HepG2 (cell line): ENCODE measurements around the gene CDK2AP2. TPM values are rescaled to one million over a fixed set of nuclear protein-coding genes. Genes with fewer than 3 reads are reported as not detected.

Experiments used
- ATAC-seq: fragments of 200-7000 bp; cut with Tn5 transposase; 3 replicates; pipeline ENCODE4 v1.9.1; 2020; ENCODE audit warnings: mild to moderate bottlenecking, moderate library complexity
- BruUV-seq: library from RNA; stranded (reverse); fragments of 400-500 nt; replicated peaks from 2 replicates; lab custom pipeline; 2021; lab: Mats Ljungman, UMichigan
- CTCF ChIA-PET: fragments of 300-600 bp; formaldehyde crosslinking; extraction: SDS; loops from one replicate; lab custom pipeline; 2021; ENCODE audit warnings: low total read pairs, inconsistent platforms, low intra/inter-chr PET ratio; lab: Yijun Ruan, JAX
- POLR2A ChIA-PET: fragments of 350-600 bp; sonication (Branson Sonifier 250); formaldehyde crosslinking; loops from one replicate; lab custom pipeline; 2020; ENCODE audit warnings: antibody characterized with exemption, inconsistent platforms; lab: Yijun Ruan, JAX
- DNase-seq: peaks from one replicate; pipeline ENCODE4 v3.0.0-alpha.2; 2015; ENCODE audit warnings: low spot score
- FAIRE-seq: peaks from 3 replicates; lab custom pipeline; 2011; peaks lifted over from hg19 to GRCh38; lab: Jason Lieb, UNC
- H2AFZ ChIP-seq: one replicate; pipeline ENCODE4 v1.6.1; 2011; ENCODE audit warnings: low read length, inconsistent platforms
- H3K27ac ChIP-seq: fragments of 300-600 bp; 3 replicates; pipeline ENCODE4 v1.8.0; 2011; ENCODE audit warnings: mixed run types, mild to moderate bottlenecking, mixed read lengths, low read length, inconsistent platforms; ENCODE audit not compliant: insufficient read depth; ENCODE audit errors: extremely low read length
- H3K27me3 ChIP-seq, 2 experiments: fragments of 200-600 bp in 1 of 2; 2 replicates in 1 of 2; 3 replicates in 1 of 2; pipeline versions ENCODE4 v1.6.0 to v1.8.0; 2011; ENCODE audit warnings: low read length in 2 of 2, mild to moderate bottlenecking in 2 of 2, moderate library complexity in 2 of 2, inconsistent platforms in 1 of 2; ENCODE audit not compliant: insufficient read depth in 2 of 2, control insufficient read depth in 1 of 2
- H3K36me3 ChIP-seq, 2 experiments: fragments of 200-600 bp in 1 of 2; replicated peaks in 1 of 2; 2 replicates in 1 of 2; 3 replicates in 1 of 2; pipeline versions ENCODE4 v1.5.1 to v1.8.0; 2011; ENCODE audit warnings: low read length in 2 of 2, inconsistent platforms in 1 of 2; ENCODE audit not compliant: insufficient read depth in 2 of 2, control insufficient read depth in 1 of 2
- H3K4me1 ChIP-seq: 2 replicates; pipeline ENCODE4 v1.5.1; 2012; ENCODE audit warnings: low read length, inconsistent platforms; ENCODE audit not compliant: insufficient read depth
- H3K4me2 ChIP-seq: 2 replicates; pipeline ENCODE4 v1.6.0; 2011; ENCODE audit warnings: low read depth, low read length, inconsistent platforms
- H3K4me3 ChIP-seq, 3 experiments: fragments of 200-600 bp in 1 of 3; sonication (generic), shearing (Covaris generic) in 1 of 3; replicated peaks in 1 of 3; 2 replicates each; pipeline ENCODE4 v1.5.1; 2011 to 2016; ENCODE audit warnings: low read length in 3 of 3, inconsistent platforms in 2 of 3, low read depth in 2 of 3, mild to moderate bottlenecking in 2 of 3, control low read depth in 1 of 3, mixed read lengths in 1 of 3; ENCODE audit not compliant: insufficient read depth in 1 of 3
- H3K79me2 ChIP-seq: one replicate; pipeline ENCODE4 v1.6.1; 2011; ENCODE audit warnings: low read length, inconsistent platforms; ENCODE audit not compliant: insufficient read depth
- H3K9ac ChIP-seq: 2 replicates; pipeline ENCODE4 v1.6.0; 2011; ENCODE audit warnings: mild to moderate bottlenecking, low read depth, low read length, inconsistent platforms; ENCODE audit not compliant: insufficient read depth
- H3K9me3 ChIP-seq: 2 replicates; pipeline ENCODE4 v1.5.1; 2012; ENCODE audit warnings: mild to moderate bottlenecking, low read length
- H4K20me1 ChIP-seq: 2 replicates; pipeline ENCODE4 v1.6.0; 2011; ENCODE audit warnings: inconsistent platforms, mild to moderate bottlenecking, low read length, moderate library complexity; ENCODE audit not compliant: insufficient read depth
- BHLHE40 ChIP-seq: IDR thresholded peaks from 2 replicates; pipeline ENCODE4 v1.6.1; 2011; ENCODE audit warnings: low read length, improper control_type of control experiment
- CBX5 ChIP-seq: sonication (generic); formaldehyde crosslinking; IDR thresholded peaks from 2 replicates; pipeline ENCODE4 v1.4.0; 2020; ENCODE audit warnings: missing genetic modification reagents, borderline replicate concordance
- CTCF ChIP-seq: sonication (generic); formaldehyde crosslinking; IDR thresholded peaks from 2 replicates; pipeline ENCODE4 v1.5.0; 2020; ENCODE audit warnings: mild to moderate bottlenecking, missing genetic modification reagents, moderate library complexity
- NFYB ChIP-seq: sonication (generic); formaldehyde crosslinking; IDR thresholded peaks from 2 replicates; pipeline ENCODE4 v1.4.0; 2020; ENCODE audit warnings: missing genetic modification reagents
- NFYC ChIP-seq: IDR thresholded peaks from 2 replicates; pipeline ENCODE4 v1.6.1; 2016; ENCODE audit warnings: missing genetic modification reagents, missing compliant biosample characterization
- PBX2 ChIP-seq: IDR thresholded peaks from 2 replicates; pipeline ENCODE4 v1.6.1; 2016; ENCODE audit warnings: control low read depth
- PHF5A ChIP-seq: IDR thresholded peaks from one replicate; pipeline ENCODE4 v1.6.1; 2018; ENCODE audit warnings: low read depth, missing genetic modification reagents; ENCODE audit not compliant: unreplicated experiment
- SALL1 ChIP-seq: sonication (generic); formaldehyde crosslinking; IDR thresholded peaks from 2 replicates; pipeline ENCODE4 v1.8.0; 2022; ENCODE audit warnings: mild to moderate bottlenecking, missing genetic modification reagents
- USF2 ChIP-seq, 2 experiments: sonication (generic) in 1 of 2; formaldehyde crosslinking in 1 of 2; IDR thresholded peaks; 2 replicates each; pipeline versions ENCODE4 v1.5.1 to v1.6.1; 2011 to 2020; ENCODE audit warnings: borderline replicate concordance in 1 of 2, low read depth in 1 of 2, low read length in 1 of 2, mild to moderate bottlenecking in 1 of 2, missing genetic modification reagents in 1 of 2, moderate library complexity in 1 of 2
- ZFX ChIP-seq: sonication (generic); formaldehyde crosslinking; IDR thresholded peaks from 2 replicates; pipeline ENCODE4 v1.4.0; 2020; ENCODE audit warnings: mild to moderate bottlenecking, low read depth, missing genetic modification reagents, moderate library complexity
- ZNF530 ChIP-seq: sonication (generic); formaldehyde crosslinking; IDR thresholded peaks from 2 replicates; pipeline ENCODE4 v1.5.0; 2020; ENCODE audit warnings: low read depth, mild to moderate bottlenecking, missing genetic modification reagents
- ZXDC ChIP-seq: sonication (generic); formaldehyde crosslinking; IDR thresholded peaks from 2 replicates; pipeline ENCODE4 v1.5.0; 2020; ENCODE audit warnings: mild to moderate bottlenecking, missing genetic modification reagents
- WGBS: methylation state at CpG from one replicate; pipeline ENCODE4 v1.1.6; 2017; ENCODE audit warnings: low lambda C conversion rate; 5-methylcytosine and 5-hydroxymethylcytosine counted together
- in situ Hi-C: cut with HindIII; loops from 2 replicates; pipeline ENCODE4 v1.10.0; 2017; ENCODE audit warnings: low pct_unique_long_range_greater_than_20kb; ENCODE audit not compliant: extremely low pct_ligation_motif_present
- intact Hi-C: fragments of 100-400 bp; cut with micrococcal nuclease; formaldehyde crosslinking; loops from one replicate; pipeline ENCODE4 v1.10.0; 2022; ENCODE audit not compliant: unreplicated experiment
- polyA plus RNA-seq, 8 experiments: library from polyadenylated mRNA; depleted of rRNA in 3 of 8; stranded (reverse) in 7 of 8; unstranded in 1 of 8; fragments of >200 nt; fragmentation: Illumina TruSeq in 4 of 8; extraction: Trizol in 4 of 8; gene quantifications; 2 replicates each; pipeline versions ENCODE4 v1.2.1 to v1.2.3, GENCODE V29; 2011 to 2016; ENCODE audit warnings: low read depth in 4 of 8, missing spikeins in 1 of 8, mixed read lengths in 1 of 8; ENCODE audit not compliant: insufficient read depth in 1 of 8
- total RNA-seq, 5 experiments: library from RNA; depleted of rRNA; stranded (reverse); fragments of >200 nt; fragmentation: Illumina TruSeq; extraction: Trizol; gene quantifications; 2 replicates each; pipeline ENCODE4 v1.2.3, GENCODE V29; 2016; ENCODE audit warnings: low read depth in 1 of 5

The CDK2AP2 gene
- total and polyA plus RNA-seq, 2 of the 13 experiments (the other 11 are each of a cell fraction or from before 2014, with no cell fraction given) = 15.0 to 23.2 TPM

- in situ Hi-C loops (no loop called here), intact Hi-C loops (no loop called here)
- Histone ChIP-seq H3K9ac (no peak overlapping the region), H2AFZ (peak overlapping the region; percentile 20), H4K20me1 (no peaks in the 10 kb centered on the region), H3K79me2 (no peaks in the 10 kb centered on the region), H3K9me3 (no peaks in the 10 kb centered on the region), H3K4me2 (peak overlapping the region; percentile 43), H3K27ac (no peak overlapping the region), H3K4me1 (peaks cover 43% of the 10 kb centered on the region), H3K27me3 (no peaks in the 10 kb centered on the region), H3K4me3 (no peak overlapping the region), H3K36me3 (no peaks in the 10 kb centered on the region)
- FAIRE-seq (no peak), ATAC-seq (peak; percentile 84), DNase-seq (peak; percentile 45)
- 18% methylated on average over 8 of the region's 8 CpGs for WGBS
- no TSS peak for BruUV-seq
- POLR2A ChIA-PET = no interaction called here
- CTCF ChIA-PET = no interaction called here
- TF ChIP-seq CTCF (CRISPR knock-in tag) (peak; percentile 47; the same call in 1 of the 2 replicates), NFYC (CRISPR knock-in tag) (peak; percentile 44), NFYB (CRISPR knock-in tag) (peak; percentile 39; the same call in 1 of the 2 replicates), PHF5A (CRISPR knock-in tag) (no peak), ZNF530 (CRISPR knock-in tag) (no peak), USF2 (IDR thresholded peaks at IDR 0.05; ENCODE audit: low read depth, low read length) (peak; percentile 64), USF2 (CRISPR knock-in tag; IDR thresholded peaks at IDR 0.05; ENCODE audit: borderline replicate concordance) (peak; percentile 72; the same call in 1 of the 2 replicates), BHLHE40 (peak; percentile 24; the same call in 1 of the 2 replicates), PBX2 (CRISPR knock-in tag) (peak; percentile 68), CBX5 (CRISPR knock-in tag) (no peak), ZFX (CRISPR knock-in tag) (no peak), SALL1 (CRISPR knock-in tag) (peak; percentile 10; the same call in 1 of the 2 replicates), ZXDC (CRISPR knock-in tag) (no peak)
These were observed 37.3 kb upstream of the CDK2AP2 start for GRCh38 chr11:67545280-67545679.
